DOHH2 (cell line): ENCODE results near the gene CLMN.

Experiments
- CTCF ChIP-seq: fragments of 200-600 bp; sonication (generic); IDR thresholded peaks from one replicate; pipeline ENCODE4 v1.5.1; 2014; ENCODE audit warnings: antibody characterized with exemption, mild to moderate bottlenecking, low read depth, low read length; ENCODE audit not compliant: poor library complexity, severe bottlenecking
- EZH2phosphoT487 ChIP-seq: fragments of 200-600 bp; sonication (generic); IDR thresholded peaks from 2 replicates; pipeline ENCODE4 v1.6.1; 2017; ENCODE audit warnings: borderline replicate concordance, mild to moderate bottlenecking, antibody characterized with exemption, low read length, moderate library complexity, mixed read lengths

GRCh38 chr14:95290871-95291431, 28.8 kb downstream of the CLMN start:
- TF ChIP-seq CTCF: no peak
- TF ChIP-seq EZH2phosphoT487: no peak
